SK-N-MC (cell line): Measurements from ENCODE around the gene CELA2B.

Experiments used
- EZH2 ChIP-seq: fragments of 200-600 bp; sonication (generic); IDR thresholded peaks from one replicate; pipeline ENCODE4 v1.6.1; 2017; ENCODE audit warnings: antibody characterized with exemption
- FOXP2 ChIP-seq: optimal IDR thresholded peaks from 2 replicates; pipeline ENCODE3; 2011; ENCODE audit warnings: mild to moderate bottlenecking, moderate library complexity; ENCODE audit not compliant: insufficient read depth; ENCODE audit errors: extremely low read length, control extremely low read depth
- POLR2AphosphoS5 ChIP-seq: IDR thresholded peaks from 2 replicates; pipeline ENCODE4 v1.6.1; 2012; ENCODE audit warnings: mild to moderate bottlenecking, low read depth, low read length, borderline replicate concordance

DNA sequence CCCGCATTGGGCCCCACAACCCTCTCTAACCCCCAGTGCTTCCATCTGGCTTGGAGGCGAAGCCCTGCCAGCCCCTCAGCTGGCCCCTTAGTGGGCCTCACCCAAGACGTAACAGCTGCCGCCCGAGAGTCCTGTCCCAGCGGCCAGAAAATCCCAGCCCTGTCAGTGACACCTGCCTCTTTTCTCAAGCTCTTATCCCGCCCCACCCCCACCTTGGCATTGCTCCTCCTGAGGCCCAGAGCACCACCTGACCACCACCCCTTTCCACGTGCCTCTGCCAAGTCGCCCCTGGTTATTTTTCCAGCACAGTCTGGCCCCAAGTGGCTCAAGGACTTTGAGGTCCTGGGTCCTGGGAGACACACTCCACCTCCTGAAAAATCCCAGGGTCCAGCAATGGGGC is 43.6 kb upstream of the CELA2B start:
- TF ChIP-seq EZH2 (no peak), POLR2AphosphoS5 (no peak), FOXP2 (no peak)
